ENCODE measurements around the gene ERH.
"Not testable (repeated sequence)": the region's sequence is repeated elsewhere in the genome, so short reads cannot be mapped to it uniquely, and the experiment has no call there.

Gene ERH

DNA sequence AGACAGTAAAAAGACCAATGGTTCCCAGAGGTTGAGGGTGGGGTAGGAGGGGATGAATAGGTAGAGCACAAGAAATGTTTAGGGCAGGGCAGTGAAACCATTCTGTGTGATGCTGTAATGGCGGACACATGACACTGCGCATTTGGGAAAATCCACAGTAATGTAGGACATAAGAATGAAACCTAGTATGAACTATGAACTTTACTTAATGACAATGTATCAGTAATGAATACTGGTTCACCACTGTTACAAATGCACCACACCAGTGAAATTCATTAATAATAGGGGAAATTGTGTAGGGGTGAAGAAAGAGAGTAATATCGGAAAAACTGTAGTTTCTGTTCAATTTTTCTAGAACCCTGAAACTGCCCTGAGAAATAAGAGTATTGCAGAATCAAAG, 5.6 kb downstream of the ERH start:
- H3K27ac ChIP-seq, result no peak overlapping the region
- no peak overlapping the region for H3K4me3 ChIP-seq (ENCODE audit: low read depth in 1 of 2, low read length in 1 of 2)
- peaks cover 55% of the 10 kb centered on the region for H3K36me3 ChIP-seq
- TF ChIP-seq, protein P1, sequence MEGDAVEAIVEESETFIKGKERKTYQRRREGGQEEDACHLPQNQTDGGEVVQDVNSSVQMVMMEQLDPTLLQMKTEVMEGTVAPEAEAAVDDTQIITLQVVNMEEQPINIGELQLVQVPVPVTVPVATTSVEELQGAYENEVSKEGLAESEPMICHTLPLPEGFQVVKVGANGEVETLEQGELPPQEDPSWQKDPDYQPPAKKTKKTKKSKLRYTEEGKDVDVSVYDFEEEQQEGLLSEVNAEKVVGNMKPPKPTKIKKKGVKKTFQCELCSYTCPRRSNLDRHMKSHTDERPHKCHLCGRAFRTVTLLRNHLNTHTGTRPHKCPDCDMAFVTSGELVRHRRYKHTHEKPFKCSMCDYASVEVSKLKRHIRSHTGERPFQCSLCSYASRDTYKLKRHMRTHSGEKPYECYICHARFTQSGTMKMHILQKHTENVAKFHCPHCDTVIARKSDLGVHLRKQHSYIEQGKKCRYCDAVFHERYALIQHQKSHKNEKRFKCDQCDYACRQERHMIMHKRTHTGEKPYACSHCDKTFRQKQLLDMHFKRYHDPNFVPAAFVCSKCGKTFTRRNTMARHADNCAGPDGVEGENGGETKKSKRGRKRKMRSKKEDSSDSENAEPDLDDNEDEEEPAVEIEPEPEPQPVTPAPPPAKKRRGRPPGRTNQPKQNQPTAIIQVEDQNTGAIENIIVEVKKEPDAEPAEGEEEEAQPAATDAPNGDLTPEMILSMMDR (IDR thresholded peaks at IDR 0.05), result no peak
- H3K9me3 ChIP-seq, result no peaks in the 10 kb centered on the region
- H3K27me3 ChIP-seq, result no peaks in the 10 kb centered on the region
- peaks cover 7 to 10% of the 10 kb centered on the region in 2 experiments for H3K4me1 ChIP-seq (ENCODE audit: control insufficient read depth in 1 of 2, insufficient read depth in 1 of 2, low read depth in 1 of 2, low read length in 1 of 2)

DNA sequence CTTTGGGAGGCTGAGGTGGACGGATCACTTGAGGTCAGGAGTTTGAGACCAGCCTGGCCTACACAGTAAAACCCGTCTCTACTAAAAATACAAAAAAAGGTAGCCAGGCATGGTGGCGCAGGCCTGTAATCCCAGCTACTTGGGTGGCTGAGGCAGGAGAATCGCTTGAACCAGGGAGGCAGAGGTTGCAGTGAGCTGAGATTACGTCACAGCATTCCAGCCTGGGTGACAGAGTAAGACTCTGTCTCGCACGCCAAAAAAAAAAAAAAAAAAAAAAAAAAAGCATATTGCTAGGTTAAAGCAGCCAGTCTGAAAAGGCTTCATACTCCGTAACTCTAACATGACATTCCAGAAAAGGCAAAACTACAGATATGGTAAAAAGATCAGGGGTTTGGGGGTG, 6.7 kb downstream of the ERH start:
- not testable (repeated sequence) for H3K4me3 ChIP-seq (ENCODE audit: low read depth in 1 of 2, low read length in 1 of 2); H3K27ac ChIP-seq; H3K9me3 ChIP-seq; H3K27me3 ChIP-seq; H3K4me1 ChIP-seq (ENCODE audit: control insufficient read depth in 1 of 2, insufficient read depth in 1 of 2, low read depth in 1 of 2, low read length in 1 of 2)
- H3K36me3 ChIP-seq, result peaks cover 59% of the 10 kb centered on the region

DNA sequence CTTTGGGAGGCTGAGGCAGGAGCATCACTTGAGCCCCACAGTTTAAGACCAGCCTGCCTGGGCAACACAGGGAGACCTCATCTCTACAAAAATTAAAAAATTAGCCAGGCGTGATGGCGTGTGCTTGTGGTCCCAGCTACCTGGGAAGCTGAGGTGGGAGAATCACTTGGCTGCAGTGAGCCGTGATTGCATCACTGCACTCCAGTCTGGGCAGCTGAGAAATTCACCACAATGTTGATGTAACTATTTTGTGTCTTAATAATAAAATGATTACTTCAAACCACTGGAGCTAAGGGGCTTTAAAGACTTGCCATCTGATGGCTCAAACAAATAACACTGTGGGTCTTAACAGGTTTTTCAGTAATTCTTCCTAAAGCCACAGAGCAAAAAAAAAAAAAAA, 10.8 kb downstream of the ERH start:
- TF ChIP-seq, protein P1 (IDR thresholded peaks at IDR 0.05), result no peak
- Histone ChIP-seq H3K9me3 (no peaks in the 10 kb centered on the region), H3K4me3 (ENCODE audit: low read depth in 1 of 2, low read length in 1 of 2) (no peak overlapping the region), H3K27ac (no peak overlapping the region), H3K36me3 (peaks cover 34% of the 10 kb centered on the region), H3K4me1 (ENCODE audit: control insufficient read depth in 1 of 2, insufficient read depth in 1 of 2, low read depth in 1 of 2, low read length in 1 of 2) (peaks cover 7 to 8% of the 10 kb centered on the region in 2 experiments), H3K27me3 (no peaks in the 10 kb centered on the region)

DNA sequence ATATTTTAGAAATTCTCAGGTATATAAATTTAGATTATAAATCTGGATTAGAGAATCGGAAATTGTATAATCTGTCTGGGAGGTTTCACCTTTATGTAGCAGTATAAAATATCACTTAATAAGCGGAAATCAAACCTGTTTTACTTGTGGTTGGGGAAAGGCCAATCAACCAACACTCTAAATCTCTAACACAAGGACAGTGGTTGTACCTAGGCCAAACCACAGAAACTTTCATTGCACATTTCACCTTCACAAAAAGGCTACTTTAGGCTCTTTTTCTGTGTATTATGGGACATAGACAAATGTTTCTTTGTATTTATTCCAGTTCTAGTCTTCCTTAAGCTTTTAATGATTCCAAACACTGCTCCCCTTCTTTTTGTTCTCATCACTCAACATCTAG, 19.8 kb downstream of the ERH start:
- TF ChIP-seq, protein P1 (IDR thresholded peaks at IDR 0.05), result no peak
- no peaks in the 10 kb centered on the region for H3K27me3 ChIP-seq
- peaks cover 12% of the 10 kb centered on the region for H3K36me3 ChIP-seq
- H3K9me3 ChIP-seq, result no peaks in the 10 kb centered on the region
- no peak overlapping the region for H3K4me3 ChIP-seq (ENCODE audit: low read depth in 1 of 2, low read length in 1 of 2)
- no peak overlapping the region for H3K27ac ChIP-seq
- peaks cover 23 to 28% of the 10 kb centered on the region in 2 experiments for H3K4me1 ChIP-seq (ENCODE audit: control insufficient read depth in 1 of 2, insufficient read depth in 1 of 2, low read depth in 1 of 2, low read length in 1 of 2)

DNA sequence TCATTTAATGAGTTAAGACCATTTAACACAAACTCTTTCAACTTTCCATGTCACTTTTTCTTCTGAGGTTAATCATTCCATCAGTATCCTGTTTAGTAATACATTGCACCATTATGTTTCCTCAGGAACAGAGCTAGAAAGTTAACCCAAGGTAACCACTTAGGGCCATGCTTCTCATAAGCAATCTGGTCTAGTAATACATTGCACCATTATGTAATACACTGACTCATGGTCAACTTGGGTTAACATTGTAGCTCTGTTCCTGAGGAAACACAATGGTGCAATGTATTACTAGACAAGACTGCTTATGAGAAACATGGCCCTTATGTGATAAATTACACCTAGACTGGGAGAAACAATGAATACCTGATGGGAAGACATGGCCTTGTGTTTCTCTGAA, 21.7 kb downstream of the ERH start:
- Histone ChIP-seq H3K36me3 (peaks cover 12% of the 10 kb centered on the region), H3K4me1 (ENCODE audit: control insufficient read depth in 1 of 2, insufficient read depth in 1 of 2, low read depth in 1 of 2, low read length in 1 of 2) (peaks cover 23 to 28% of the 10 kb centered on the region in 2 experiments), H3K27ac (peak overlapping the region; percentile 60), H3K9me3 (no peaks in the 10 kb centered on the region), H3K4me3 (ENCODE audit: low read depth in 1 of 2, low read length in 1 of 2) (no peak overlapping the region), H3K27me3 (no peaks in the 10 kb centered on the region)
- TF ChIP-seq, protein P1 (IDR thresholded peaks at IDR 0.05), result no peak

DNA sequence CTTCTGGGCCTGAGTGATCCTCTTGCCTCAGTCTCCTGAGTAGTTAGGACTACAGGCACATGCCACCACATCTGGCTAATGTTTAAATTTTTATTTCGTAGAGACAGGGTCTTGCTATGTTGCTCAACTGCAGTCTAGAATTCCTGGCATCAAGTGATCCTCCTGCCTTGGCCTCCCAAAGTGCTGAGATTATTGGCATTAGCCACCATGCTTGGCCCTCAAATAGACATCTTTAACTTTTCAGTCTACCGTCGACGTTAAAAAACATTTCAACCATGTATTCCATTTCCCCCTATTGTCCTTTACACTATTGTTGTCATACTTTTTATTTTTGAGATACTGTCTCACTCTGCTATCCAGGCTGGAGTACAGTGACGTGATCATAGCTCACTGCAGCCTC, 22.4 kb downstream of the ERH start:
- no peak overlapping the region for H3K4me3 ChIP-seq (ENCODE audit: low read depth in 1 of 2, low read length in 1 of 2)
- H3K4me1 ChIP-seq (ENCODE audit: control insufficient read depth in 1 of 2, insufficient read depth in 1 of 2, low read depth in 1 of 2, low read length in 1 of 2), result peaks cover 23 to 28% of the 10 kb centered on the region in 2 experiments
- H3K27me3 ChIP-seq, result no peaks in the 10 kb centered on the region
- TF ChIP-seq, protein P1 (IDR thresholded peaks at IDR 0.05), result no peak
- H3K9me3 ChIP-seq, result no peaks in the 10 kb centered on the region
- H3K27ac ChIP-seq, result no peak overlapping the region
- H3K36me3 ChIP-seq, result peaks cover 12% of the 10 kb centered on the region

Data from neutrophil (primary cell).